NB4 (cell line): ENCODE results near the gene POLR1C.

ENCODE experiments used
- CTCF ChIP-seq: IDR thresholded peaks from one replicate; pipeline ENCODE4 v1.5.1; 2012; ENCODE audit warnings: low read depth, low read length
- MAX ChIP-seq: IDR thresholded peaks from 2 replicates; pipeline ENCODE4 v1.6.1; 2011; ENCODE audit warnings: low read depth, low read length
- MYC ChIP-seq: IDR thresholded peaks from 2 replicates; pipeline ENCODE4 v1.6.1; 2011; ENCODE audit warnings: low read depth, low read length
- POLR2A ChIP-seq: IDR thresholded peaks from 2 replicates; pipeline ENCODE4 v1.6.1; 2011; ENCODE audit warnings: mild to moderate bottlenecking; ENCODE audit not compliant: insufficient read length; ENCODE audit errors: extremely low read depth

- no peak for TF ChIP-seq CTCF
- TF ChIP-seq POLR2A: no peak
- no peak for TF ChIP-seq MAX
- TF ChIP-seq MYC: no peak
These were observed 27.6 kb downstream of the POLR1C start for GRCh38 chr6:43544461-43544860.
